Stimulated activated CD4-positive, alpha-beta T cell treated with anti-CD3 and anti-CD28 coated beads, Interleukin-4, amount 100 ng/mL, for 4 hours (primary cell): ENCODE measurements around the gene HOXD13.

Experiments
- DNase-seq, 2 experiments: peaks; one replicate each; pipeline ENCODE4 v3.0.0-alpha.2; 2020

Gene HOXD13

DNA sequence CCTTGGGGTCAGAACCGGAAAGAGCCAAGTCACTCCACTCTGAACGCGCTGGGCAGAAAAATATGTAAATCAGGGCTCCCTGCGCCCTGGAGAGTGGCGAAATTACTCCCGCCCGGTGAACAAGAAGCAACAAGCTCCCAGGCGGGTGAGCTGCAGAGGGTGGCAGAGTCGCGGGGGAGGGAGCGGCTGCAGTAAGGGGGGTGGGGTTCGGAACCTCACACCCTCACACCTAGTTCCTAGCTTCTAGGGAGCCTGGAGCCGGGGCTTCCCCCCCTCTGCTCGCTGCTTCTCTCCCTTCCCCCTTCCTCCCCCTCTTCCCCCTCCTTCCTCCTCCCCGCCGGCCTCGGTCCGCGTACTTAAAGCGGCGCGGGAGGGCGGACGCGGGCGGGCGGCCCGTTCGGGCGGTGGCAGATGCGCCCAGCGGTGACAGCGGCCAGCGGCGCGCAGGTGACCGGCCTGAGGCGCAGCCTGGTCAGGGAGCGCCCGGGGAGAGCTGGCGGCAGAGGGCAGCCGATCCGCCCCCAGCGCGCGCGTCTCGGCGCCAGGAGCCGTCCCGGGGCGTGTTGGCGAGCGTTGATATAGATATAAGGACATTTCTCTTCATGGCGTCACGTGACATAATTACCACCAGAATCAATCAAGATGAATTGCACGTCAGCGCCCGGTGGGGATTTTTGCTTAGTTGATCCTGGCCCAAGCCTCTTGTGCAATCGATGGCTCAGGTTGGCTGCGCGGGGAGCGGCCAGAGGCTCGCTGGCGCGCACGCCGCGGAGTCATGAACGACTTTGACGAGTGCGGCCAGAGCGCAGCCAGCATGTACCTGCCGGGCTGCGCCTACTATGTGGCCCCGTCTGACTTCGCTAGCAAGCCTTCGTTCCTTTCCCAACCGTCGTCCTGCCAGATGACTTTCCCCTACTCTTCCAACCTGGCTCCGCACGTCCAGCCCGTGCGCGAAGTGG is 14.3 kb downstream of the HOXD13 start, which contains the start of gene HOXD11:
HOXD11 (plus strand) TSS at position 700 of the 959 bp plus-strand sequence; CDS start at position 776, 76 bp downstream.
- DNase-seq: no peak

DNA sequence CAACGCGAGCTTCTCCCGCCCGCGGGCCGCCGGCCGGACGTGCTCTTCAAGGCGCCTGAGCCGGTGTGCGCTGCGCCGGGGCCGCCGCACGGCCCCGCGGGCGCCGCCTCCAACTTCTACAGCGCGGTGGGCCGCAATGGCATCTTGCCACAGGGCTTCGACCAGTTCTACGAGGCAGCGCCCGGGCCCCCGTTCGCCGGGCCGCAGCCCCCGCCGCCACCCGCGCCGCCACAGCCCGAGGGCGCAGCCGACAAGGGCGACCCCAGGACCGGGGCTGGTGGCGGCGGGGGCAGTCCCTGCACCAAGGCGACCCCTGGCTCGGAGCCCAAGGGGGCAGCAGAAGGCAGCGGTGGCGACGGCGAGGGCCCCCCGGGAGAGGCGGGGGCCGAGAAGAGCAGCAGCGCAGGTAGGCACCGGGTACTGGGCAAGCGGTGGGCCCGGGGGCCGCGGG is 15.2 kb downstream of the HOXD13 start:
- no peak for DNase-seq

DNA sequence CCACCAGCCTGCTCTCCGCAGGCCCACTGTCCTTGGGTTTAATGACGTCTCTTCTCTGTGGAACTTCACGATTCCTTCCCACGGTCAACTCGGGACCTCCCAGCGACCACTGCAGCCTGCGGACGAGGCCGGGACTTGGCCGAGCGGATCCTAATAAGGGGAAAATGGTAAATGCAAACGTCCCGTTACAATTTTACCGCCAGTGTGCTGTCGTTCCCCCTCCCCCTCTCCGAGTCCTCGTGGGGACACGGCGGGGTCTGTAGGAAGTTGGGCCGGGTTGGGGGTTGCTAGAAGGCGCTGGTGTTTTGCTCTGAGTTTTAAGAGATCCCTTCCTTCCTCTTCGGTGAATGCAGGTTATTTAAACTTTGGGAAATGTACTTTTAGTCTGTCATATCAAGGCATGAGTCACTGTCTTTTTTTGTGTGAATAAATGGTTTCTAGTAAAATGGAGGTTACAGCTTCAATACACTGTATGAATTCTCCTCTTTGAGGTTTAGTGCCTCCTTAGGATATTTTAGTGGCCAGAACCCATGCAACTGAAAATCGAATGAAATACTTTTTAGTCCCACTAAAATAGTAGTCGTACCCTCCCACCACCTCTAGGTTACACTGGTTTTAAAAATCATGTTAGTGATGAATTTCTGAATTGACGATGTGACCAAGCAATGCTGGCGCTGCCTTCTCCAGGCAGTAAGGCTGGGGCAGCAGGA is 16.8 kb downstream of the HOXD13 start:
- no peak for DNase-seq

DNA sequence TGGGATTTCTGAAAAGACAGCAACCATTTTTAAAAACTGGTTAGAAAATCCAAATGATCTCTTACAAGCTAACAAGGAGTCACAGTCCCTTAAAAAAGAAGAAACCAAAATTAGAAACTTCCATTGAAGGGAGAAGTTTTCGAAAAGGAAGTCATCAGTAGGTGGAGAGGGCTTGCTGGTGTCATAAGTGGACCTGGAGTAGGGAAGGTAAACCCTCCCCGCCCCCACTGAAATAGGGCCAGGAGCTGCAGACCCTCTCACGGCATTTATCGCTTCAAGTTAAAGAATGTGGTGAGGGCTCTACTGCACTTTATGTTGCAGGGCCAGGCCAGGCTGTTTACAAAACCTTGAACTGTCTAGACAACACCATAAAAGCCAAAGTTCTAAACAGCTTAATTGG is 17.4 kb downstream of the HOXD13 start:
- DNase-seq: no peak

DNA sequence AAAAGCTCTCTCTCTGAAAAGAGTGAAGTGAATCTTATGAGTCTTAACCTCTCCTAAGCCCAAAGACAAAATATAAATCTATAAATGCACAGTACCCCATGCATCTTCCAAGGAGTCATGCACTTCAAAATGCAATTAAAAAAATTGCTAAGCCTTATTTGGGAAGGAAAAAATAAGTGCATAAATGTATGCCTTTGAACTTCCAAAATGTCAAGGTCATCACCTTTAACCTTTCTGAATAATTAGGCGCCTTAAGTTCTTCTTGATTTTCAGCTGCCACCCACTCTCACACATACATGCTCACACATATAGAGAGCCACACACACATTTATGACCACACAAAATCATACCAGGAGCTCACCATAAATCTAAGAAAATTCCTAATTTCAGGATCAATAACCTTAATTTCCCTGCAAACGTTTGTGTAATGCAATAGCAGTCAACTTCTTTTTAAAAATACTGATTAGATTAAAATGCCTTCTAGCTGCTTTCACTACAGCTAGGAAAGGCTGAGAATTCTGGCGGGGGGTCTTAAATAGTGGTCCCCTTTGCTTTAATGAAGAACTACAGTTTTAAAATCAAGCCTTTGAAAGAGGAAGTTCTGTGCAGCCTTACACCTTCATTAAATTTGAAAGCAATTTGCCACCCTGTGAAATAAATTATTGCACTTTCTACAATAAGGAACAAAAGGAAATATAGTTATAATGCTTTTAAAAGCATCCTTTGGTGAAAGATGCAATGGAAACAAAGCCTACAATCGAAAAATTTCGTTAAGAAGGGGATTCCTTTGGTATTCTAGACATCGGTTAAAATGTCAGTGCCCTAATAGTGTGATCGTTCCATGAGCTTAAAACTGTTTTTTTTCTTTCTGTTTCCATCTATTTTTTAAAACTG is 18.1 kb downstream of the HOXD13 start:
- DNase-seq: no peak

DNA sequence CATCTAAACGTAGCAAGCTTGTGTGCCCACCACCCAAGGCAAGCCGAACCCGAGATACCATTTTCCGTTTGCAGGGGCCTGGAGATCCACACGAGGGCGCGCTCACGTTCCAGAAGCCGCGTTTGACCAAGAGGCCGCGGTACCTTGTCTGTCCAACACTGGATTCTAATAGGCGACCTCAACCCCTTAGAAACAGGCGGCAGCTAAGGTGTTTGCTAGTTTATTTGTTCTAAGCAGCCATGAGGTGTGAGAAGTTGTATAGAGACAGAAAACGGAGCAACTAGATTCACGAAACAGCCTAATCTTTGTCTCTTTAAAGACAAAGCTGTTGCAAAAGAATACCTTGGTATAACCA is 18.8 kb downstream of the HOXD13 start:
- DNase-seq: no peak

DNA sequence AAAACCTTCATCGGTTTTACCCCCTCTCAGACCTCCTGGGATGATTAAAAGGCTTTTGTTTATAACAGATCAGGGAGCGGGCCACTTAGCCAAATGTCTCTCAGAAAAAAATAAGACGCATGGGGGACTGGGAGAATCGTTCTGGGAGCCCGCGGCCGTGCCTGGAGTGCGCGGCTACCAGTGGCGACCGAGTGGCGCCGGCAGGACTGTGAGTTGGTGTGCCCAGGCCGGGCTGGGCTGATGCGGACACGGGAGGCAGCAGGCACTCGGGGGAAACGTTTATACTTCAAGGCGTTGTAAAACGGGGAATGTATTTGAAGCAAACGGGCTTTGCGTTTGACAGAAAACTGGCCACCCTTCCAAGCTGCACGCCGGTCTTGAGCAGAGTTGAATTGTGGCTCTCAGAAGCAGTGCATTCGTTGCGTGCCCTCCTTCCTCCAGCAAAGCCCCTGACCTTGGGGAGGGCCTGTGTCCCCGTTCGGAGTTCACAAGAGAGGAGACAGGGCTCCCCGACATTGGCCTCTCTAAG is 19.4 kb downstream of the HOXD13 start:
- DNase-seq: no peak

DNA sequence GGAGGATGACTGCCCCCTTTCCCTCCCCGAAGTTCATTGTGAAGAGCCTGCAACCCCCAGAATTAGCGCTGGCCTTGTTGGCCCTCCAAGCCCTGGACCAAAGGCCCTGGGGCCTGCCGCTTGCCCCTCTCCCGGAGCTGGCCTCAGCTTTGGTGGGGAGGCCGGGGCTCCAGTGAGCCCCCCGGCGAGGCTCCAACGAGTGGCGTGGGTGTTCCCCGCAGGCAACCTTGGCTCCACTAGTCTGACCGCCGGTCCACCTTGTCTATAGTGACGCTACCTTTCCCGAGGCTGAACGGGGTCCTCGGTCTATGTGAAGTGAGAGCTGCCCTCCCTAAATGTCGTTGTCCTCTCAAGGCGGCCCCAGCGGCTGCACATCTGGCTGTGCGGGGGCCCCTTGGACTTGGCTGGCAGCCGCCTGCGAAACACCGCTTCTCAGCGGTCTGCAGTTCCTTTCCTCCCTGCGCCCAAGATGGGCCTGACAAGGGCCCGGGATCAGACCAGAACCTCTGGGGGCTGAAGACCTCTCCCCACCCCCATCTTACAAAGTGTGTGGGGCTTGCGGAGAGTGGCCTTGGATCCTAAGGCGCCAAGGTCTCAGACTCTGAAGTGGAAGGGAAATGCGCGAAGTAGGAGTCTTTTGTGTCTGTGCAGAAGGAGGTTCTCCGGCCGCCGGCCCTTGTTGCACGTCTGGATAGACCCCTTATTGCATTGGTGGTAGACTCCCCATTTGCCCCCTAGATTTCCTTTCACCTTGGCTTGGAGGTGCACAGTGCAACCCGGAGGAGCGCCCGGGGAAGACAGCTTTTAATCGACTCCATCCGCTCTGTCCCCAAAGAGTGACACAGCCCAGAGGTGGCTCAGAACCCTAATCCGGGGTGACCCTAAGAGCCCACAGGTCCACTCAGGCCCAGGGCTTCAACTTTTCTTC is 20.1 kb downstream of the HOXD13 start:
- no peak for DNase-seq

DNA sequence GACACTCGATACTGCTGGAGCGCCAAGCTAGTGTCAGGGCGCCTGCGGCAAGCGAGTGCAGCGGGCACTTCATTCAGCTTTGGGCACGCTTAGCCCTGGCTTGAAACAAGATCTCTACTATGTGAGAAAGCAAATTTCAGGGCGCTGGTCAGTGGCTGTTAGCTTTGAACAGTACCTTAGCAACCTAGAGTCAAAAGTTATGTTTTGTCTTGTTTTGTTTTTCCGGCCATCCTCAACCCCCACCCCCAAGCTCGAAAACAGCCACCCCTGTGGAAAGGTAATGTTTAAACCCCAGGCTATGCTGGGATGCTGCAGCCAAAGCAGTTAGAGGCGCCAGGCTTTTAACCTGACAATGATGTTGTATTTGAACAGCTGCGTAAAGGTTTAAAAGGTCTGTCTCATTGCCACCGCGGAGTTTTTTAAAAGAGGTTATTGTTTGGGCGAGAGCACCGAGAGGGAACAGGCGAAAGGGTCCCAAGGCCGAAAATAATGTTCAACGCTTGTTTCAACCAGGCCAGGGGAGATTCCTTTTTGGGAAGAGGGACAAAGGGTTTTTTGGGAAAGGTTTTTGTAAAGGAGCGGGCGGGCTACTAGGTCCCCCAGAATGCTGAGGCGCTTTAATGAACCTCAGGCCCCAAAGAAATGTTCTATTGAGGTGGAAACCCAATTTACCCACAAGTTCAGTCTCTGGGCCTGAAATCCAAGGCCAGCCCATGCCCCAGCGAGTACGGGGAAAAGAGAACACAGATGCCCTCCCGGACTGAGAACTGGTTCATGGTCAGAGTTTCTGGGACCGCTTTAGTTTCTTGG is 21.8 kb downstream of the HOXD13 start:
- no peak for DNase-seq

DNA sequence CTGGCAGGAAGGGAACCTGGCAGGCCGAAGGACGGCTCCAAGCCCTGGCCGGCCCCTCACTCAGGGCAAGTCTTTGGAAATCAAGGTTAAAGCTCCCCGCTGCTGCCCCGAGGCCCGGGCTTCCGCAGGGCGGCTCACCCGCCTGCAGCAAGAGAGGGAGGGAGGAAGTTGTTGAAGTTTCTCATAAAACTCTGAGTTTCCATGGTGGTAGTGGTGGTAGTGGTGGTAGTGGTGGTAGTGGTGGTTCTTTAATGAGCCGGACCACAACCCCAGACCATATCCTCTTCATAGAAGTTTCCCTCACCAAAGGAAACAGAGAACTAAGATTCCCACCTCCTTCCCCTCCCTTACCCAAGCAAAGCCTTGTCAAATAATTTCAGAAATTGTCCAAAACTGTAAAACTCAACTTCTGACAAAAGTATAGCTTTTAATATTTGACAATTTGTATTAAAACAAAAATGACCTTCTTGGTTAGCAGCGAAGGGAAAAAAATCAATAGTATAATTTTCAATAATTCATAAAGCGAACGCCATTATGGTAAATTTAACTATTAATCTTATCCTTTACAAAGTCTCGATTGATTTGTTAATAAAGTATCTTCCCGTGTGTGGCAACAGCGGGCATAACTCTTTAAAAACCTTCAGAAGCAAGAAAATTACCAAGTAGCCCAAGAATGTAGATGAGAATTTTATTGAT is 22.6 kb downstream of the HOXD13 start:
- DNase-seq: no peak

DNA sequence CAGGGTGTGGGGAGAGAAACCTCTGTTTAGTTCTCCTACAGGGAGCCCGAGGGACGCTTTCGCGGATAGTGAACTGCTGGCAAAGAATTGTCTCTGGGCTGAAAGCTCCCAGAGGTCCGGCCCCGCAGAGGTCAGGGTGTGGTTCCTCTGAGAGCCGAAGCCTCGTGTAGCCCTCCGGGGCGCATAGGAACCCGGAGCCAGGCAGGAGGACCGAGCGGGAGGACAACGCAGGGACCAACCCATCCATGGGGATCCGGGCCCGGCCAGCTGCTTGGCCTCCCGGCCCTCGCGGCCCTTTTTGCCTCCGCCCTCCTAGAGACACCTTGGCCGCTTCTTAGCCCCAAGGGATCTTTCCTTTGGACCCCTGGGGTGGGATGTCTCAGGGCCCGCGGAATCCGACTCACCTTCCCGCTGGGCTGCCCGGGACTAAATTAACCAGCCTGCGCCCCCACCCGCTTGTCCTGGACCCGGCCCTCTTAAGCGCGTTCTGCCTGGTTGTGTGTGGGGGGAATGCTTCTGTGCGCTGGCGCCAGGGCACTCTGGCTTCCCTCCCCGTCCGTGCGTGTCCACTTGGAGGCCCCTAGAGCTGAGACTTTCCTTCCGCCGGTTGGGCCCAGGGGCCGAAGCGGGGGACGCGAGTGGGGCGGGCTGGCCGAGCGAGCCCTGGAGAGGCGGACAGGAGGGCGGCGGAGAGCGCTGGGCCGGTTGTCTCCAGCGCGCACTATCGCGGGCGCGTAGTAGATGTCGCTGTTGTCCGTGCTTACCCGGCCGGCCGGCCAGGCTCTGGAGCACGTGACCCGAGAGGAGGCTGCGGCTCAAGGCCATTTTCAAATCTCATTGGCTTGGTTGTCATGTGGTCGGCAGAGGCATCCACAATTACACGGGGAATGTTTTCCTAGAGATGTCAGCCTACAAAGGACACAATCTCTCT is 23.6 kb downstream of the HOXD13 start, which contains the start of gene HOXD10:
HOXD10 (plus strand) TSS at position 896 of the 931 bp plus-strand sequence. CDS start 56 bp downstream, outside the sequence.
- DNase-seq: no peak

DNA sequence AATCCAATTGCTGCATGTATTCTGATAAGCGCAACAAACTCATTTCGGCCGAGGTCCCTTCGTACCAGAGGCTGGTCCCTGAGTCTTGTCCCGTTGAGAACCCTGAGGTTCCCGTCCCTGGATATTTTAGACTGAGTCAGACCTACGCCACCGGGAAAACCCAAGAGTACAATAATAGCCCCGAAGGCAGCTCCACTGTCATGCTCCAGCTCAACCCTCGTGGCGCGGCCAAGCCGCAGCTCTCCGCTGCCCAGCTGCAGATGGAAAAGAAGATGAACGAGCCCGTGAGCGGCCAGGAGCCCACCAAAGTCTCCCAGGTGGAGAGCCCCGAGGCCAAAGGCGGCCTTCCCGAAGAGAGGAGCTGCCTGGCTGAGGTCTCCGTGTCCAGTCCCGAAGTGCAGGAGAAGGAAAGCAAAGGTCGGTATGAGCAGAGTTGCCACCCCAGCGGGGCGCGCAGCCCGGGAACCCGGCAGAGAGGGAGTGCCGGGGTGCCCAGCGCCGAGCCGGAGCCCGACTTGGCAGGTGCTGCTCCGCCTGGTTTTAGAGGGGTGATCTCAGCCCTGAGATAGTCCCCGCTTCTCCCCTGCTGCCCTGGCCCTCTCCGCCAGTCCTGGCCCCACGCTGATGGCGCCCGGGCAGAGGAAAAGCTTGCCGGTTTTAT is 24.8 kb downstream of the HOXD13 start:
- DNase-seq: no peak

DNA sequence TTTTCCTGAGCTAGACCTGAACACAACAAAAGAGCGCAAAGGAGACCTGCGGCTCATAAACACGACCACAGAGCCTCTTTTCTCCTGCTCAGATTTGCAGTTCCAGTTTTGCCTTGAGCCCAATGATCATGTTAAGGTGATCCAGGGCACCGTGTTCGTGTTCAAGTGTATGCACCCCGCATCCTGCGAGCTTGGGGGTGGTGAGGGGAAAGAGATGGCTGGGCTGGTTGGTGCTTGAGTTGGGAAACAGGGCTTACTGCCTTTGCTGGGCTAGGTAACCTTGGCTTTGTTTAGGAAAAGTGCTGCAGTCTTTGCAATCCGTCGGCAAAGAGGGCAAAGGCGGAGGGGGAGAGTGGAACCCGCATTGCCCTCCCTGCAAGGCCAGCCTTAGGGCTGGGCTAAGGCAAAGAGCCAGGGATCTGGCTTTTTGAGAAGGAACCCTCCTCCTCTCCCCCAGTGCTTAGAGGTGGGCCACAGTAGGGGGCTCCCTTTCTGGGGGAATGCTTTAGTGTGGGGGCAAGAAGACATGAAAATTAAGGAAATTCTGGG is 25.4 kb downstream of the HOXD13 start:
- no peak for DNase-seq

DNA sequence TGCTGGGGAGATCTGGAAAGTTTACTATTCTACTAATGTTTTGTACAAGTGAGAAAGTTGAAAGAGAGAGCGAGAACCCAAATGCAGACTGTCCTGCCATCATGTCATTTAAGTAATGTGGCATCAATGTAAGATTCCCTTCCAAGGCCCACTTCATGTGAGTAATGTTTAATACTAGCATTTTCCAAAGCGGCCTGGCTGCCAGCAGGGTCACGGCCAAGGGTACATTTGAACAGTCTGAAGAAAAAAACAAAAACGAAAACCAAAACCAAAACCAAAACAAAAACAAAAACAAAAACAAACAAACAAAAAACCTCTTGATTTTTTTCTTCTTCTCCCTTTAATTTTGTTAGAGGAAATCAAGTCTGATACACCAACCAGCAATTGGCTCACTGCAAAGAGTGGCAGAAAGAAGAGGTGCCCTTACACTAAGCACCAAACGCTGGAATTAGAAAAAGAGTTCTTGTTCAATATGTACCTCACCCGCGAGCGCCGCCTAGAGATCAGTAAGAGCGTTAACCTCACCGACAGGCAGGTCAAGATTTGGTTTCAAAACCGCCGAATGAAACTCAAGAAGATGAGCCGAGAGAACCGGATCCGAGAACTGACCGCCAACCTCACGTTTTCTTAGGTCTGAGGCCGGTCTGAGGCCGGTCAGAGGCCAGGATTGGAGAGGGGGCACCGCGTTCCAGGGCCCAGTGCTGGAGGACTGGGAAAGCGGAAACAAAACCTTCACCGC is 26.2 kb downstream of the HOXD13 start:
- no peak for DNase-seq

DNA sequence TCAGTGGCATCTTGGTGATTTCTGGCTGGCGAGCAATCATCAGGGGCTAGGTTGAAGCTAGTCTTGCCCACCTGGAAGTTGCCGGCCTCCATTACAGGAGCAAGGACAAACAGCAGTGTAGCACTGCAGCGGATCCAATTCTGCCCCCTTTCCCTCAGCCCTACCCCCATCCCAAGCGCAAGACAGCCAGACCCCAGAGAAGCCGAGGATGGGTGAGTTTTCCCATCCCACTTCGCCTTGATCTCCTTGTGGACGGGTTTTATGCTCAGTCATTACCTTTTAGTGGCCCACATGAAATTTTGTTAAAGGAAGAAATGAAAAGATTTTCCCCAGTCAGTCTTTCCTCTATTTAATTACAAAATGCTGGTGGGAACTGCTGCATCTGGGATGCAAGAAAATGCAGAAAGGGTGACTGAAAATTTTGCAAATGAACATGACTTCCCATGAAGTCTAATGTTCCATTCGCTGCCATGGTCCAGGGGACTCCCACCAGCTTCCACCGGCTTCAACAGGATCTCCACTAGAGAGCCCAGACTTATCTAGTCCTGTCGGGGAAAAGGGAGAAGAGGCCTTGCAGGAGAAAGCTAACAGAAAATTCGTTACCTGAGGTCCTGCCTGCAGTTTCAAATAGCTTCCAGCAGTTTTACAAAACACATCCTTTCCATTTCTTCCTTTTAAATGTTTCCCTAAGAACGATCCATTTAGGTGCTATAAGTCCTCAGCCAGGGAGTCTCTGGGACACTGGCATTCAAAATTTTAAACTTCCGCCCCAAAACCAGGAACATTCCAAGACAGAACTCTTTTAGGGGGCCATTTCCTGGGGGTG is 28.1 kb downstream of the HOXD13 start:
- DNase-seq: no peak
